ENCODE results near the gene CDC16.
"Not testable (repeated sequence)": the region's sequence is repeated elsewhere in the genome, so short reads cannot be mapped to it uniquely, and the experiment has no call there.

Gene CDC16

GRCh38 chr13:114234645-114235421, at the start of gene CDC16:
CDC16 (plus strand) TSS chr13:114234897; CDS start chr13:114235085, 188 bp downstream.
- DNase-seq: peak; percentile 93

GRCh38 chr13:114185182-114185971, 49.3 kb upstream of the CDC16 start:
- DNase-seq: no peak

- DNase-seq: no peak
These were observed 39.8 kb upstream of the CDC16 start for GRCh38 chr13:114194853-114195252.

- no peak for DNase-seq
These were observed 38.1 kb upstream of the CDC16 start for GRCh38 chr13:114196629-114197028.

GRCh38 chr13:114198556-114198955, 36.1 kb upstream of the CDC16 start:
- DNase-seq: no peak

GRCh38 chr13:114199526-114199925, 35.2 kb upstream of the CDC16 start:
- not testable (repeated sequence) for DNase-seq

GRCh38 chr13:114199954-114200353, 34.7 kb upstream of the CDC16 start:
- DNase-seq: no peak

- no peak for DNase-seq
These were observed 34.2 kb upstream of the CDC16 start for GRCh38 chr13:114200399-114200911.

- no peak for DNase-seq
These were observed 32.1 kb upstream of the CDC16 start for GRCh38 chr13:114202581-114202980.

- DNase-seq: no peak
These were observed 31.2 kb upstream of the CDC16 start for GRCh38 chr13:114203536-114203935.

GRCh38 chr13:114204894-114205293, 29.8 kb upstream of the CDC16 start:
- DNase-seq: no peak

- no peak for DNase-seq
These were observed 26.6 kb upstream of the CDC16 start for GRCh38 chr13:114208134-114208533.

GRCh38 chr13:114211446-114212157, 23.1 kb upstream of the CDC16 start:
- no peak for DNase-seq

- no peak for DNase-seq
These were observed 22.6 kb upstream of the CDC16 start for GRCh38 chr13:114212158-114212495.

- DNase-seq: no peak
These were observed 20.7 kb upstream of the CDC16 start for GRCh38 chr13:114213980-114214379.

- no peak for DNase-seq
These were observed 15.3 kb upstream of the CDC16 start for GRCh38 chr13:114219392-114219791.

GRCh38 chr13:114222461-114222968, 12.2 kb upstream of the CDC16 start:
- DNase-seq: peak; percentile 45

- DNase-seq: peak; percentile 32
These were observed 10.5 kb upstream of the CDC16 start for GRCh38 chr13:114224201-114224600.

- peak; percentile 26 for DNase-seq
These were observed 9.1 kb upstream of the CDC16 start for GRCh38 chr13:114225610-114226009.

GRCh38 chr13:114226088-114226487, 8.6 kb upstream of the CDC16 start:
- DNase-seq: no peak

- peak; percentile 95 for DNase-seq
These were observed 7.9 kb upstream of the CDC16 start for GRCh38 chr13:114226699-114227323.

GRCh38 chr13:114227528-114227927, 7.2 kb upstream of the CDC16 start:
- no peak for DNase-seq

GRCh38 chr13:114228176-114228575, 6.5 kb upstream of the CDC16 start:
- DNase-seq: no peak
